HepG2 (cell line): ENCODE data around the gene SIGLEC10. TPM values are rescaled to one million over a fixed set of nuclear protein-coding genes. Genes with fewer than 3 reads are reported as not detected.

Experiments used
- ATAC-seq: fragments of 200-7000 bp; cut with Tn5 transposase; 3 replicates; pipeline ENCODE4 v1.9.1; 2020; ENCODE audit warnings: mild to moderate bottlenecking, moderate library complexity
- BruUV-seq: library from RNA; stranded (reverse); fragments of 400-500 nt; replicated peaks from 2 replicates; lab custom pipeline; 2021; lab: Mats Ljungman, UMichigan
- CTCF ChIA-PET: fragments of 300-600 bp; formaldehyde crosslinking; extraction: SDS; loops from one replicate; lab custom pipeline; 2021; ENCODE audit warnings: low total read pairs, inconsistent platforms, low intra/inter-chr PET ratio; lab: Yijun Ruan, JAX
- POLR2A ChIA-PET: fragments of 350-600 bp; sonication (Branson Sonifier 250); formaldehyde crosslinking; loops from one replicate; lab custom pipeline; 2020; ENCODE audit warnings: antibody characterized with exemption, inconsistent platforms; lab: Yijun Ruan, JAX
- DNase-seq: peaks from one replicate; pipeline ENCODE4 v3.0.0-alpha.2; 2015; ENCODE audit warnings: low spot score
- FAIRE-seq: peaks from 3 replicates; lab custom pipeline; 2011; peaks lifted over from hg19 to GRCh38; lab: Jason Lieb, UNC
- H2AFZ ChIP-seq: one replicate; pipeline ENCODE4 v1.6.1; 2011; ENCODE audit warnings: low read length, inconsistent platforms
- H3K27ac ChIP-seq: fragments of 300-600 bp; 3 replicates; pipeline ENCODE4 v1.8.0; 2011; ENCODE audit warnings: mixed run types, mild to moderate bottlenecking, mixed read lengths, low read length, inconsistent platforms; ENCODE audit not compliant: insufficient read depth; ENCODE audit errors: extremely low read length
- H3K27me3 ChIP-seq, 2 experiments: fragments of 200-600 bp in 1 of 2; 2 replicates in 1 of 2; 3 replicates in 1 of 2; pipeline versions ENCODE4 v1.6.0 to v1.8.0; 2011; ENCODE audit warnings: low read length in 2 of 2, mild to moderate bottlenecking in 2 of 2, moderate library complexity in 2 of 2, inconsistent platforms in 1 of 2; ENCODE audit not compliant: insufficient read depth in 2 of 2, control insufficient read depth in 1 of 2
- H3K36me3 ChIP-seq, 2 experiments: fragments of 200-600 bp in 1 of 2; replicated peaks in 1 of 2; 2 replicates in 1 of 2; 3 replicates in 1 of 2; pipeline versions ENCODE4 v1.5.1 to v1.8.0; 2011; ENCODE audit warnings: low read length in 2 of 2, inconsistent platforms in 1 of 2; ENCODE audit not compliant: insufficient read depth in 2 of 2, control insufficient read depth in 1 of 2
- H3K4me1 ChIP-seq: 2 replicates; pipeline ENCODE4 v1.5.1; 2012; ENCODE audit warnings: low read length, inconsistent platforms; ENCODE audit not compliant: insufficient read depth
- H3K4me2 ChIP-seq: 2 replicates; pipeline ENCODE4 v1.6.0; 2011; ENCODE audit warnings: low read depth, low read length, inconsistent platforms
- H3K4me3 ChIP-seq, 3 experiments: fragments of 200-600 bp in 1 of 3; sonication (generic), shearing (Covaris generic) in 1 of 3; replicated peaks in 1 of 3; 2 replicates each; pipeline ENCODE4 v1.5.1; 2011 to 2016; ENCODE audit warnings: low read length in 3 of 3, inconsistent platforms in 2 of 3, low read depth in 2 of 3, mild to moderate bottlenecking in 2 of 3, control low read depth in 1 of 3, mixed read lengths in 1 of 3; ENCODE audit not compliant: insufficient read depth in 1 of 3
- H3K79me2 ChIP-seq: one replicate; pipeline ENCODE4 v1.6.1; 2011; ENCODE audit warnings: low read length, inconsistent platforms; ENCODE audit not compliant: insufficient read depth
- H3K9ac ChIP-seq: 2 replicates; pipeline ENCODE4 v1.6.0; 2011; ENCODE audit warnings: mild to moderate bottlenecking, low read depth, low read length, inconsistent platforms; ENCODE audit not compliant: insufficient read depth
- H3K9me3 ChIP-seq: 2 replicates; pipeline ENCODE4 v1.5.1; 2012; ENCODE audit warnings: mild to moderate bottlenecking, low read length
- H4K20me1 ChIP-seq: 2 replicates; pipeline ENCODE4 v1.6.0; 2011; ENCODE audit warnings: inconsistent platforms, mild to moderate bottlenecking, low read length, moderate library complexity; ENCODE audit not compliant: insufficient read depth
- EED ChIP-seq: sonication (generic); formaldehyde crosslinking; IDR thresholded peaks from 2 replicates; pipeline ENCODE4 v1.5.0; 2020; ENCODE audit warnings: mild to moderate bottlenecking, missing genetic modification reagents
- IKZF4 ChIP-seq: sonication (generic); formaldehyde crosslinking; IDR thresholded peaks from 2 replicates; pipeline ENCODE4 v1.5.1; 2020; ENCODE audit warnings: borderline replicate concordance, mild to moderate bottlenecking, low read depth, missing genetic modification reagents; ENCODE audit errors: not compliant biosample characterization
- KDM3A ChIP-seq: IDR thresholded peaks from 2 replicates; pipeline ENCODE4 v1.6.1; 2018; ENCODE audit warnings: low read depth, missing compliant biosample characterization
- KLF13 ChIP-seq: sonication (generic); formaldehyde crosslinking; IDR thresholded peaks from 2 replicates; pipeline ENCODE4 v1.4.0; 2020; ENCODE audit warnings: mild to moderate bottlenecking, missing genetic modification reagents
- MEIS2 ChIP-seq: sonication (generic); formaldehyde crosslinking; IDR thresholded peaks from 2 replicates; pipeline ENCODE4 v1.9.0; 2021; ENCODE audit warnings: mild to moderate bottlenecking, missing genetic modification reagents
- ONECUT2 ChIP-seq: sonication (generic); formaldehyde crosslinking; IDR thresholded peaks from 2 replicates; pipeline ENCODE4 v1.4.0; 2020; ENCODE audit warnings: missing genetic modification reagents
- POLR2AphosphoS5 ChIP-seq: IDR thresholded peaks from 2 replicates; pipeline ENCODE4 v1.6.1; 2012; ENCODE audit warnings: low read depth, low read length
- PPARG ChIP-seq: conservative IDR thresholded peaks from 2 replicates; pipeline ENCODE4 v1.6.1; 2016; ENCODE audit warnings: missing biosample characterization, missing genetic modification reagents
- RBFOX2 ChIP-seq: fragments of 200-400 bp; formaldehyde crosslinking; IDR thresholded peaks from 2 replicates; pipeline ENCODE4 v1.6.1; 2017; ENCODE audit warnings: low read depth, mild to moderate bottlenecking, low read length
- TARDBP ChIP-seq: sonication (generic); formaldehyde crosslinking; IDR thresholded peaks from 2 replicates; pipeline ENCODE4 v1.8.0; 2022; ENCODE audit warnings: mild to moderate bottlenecking, missing genetic modification reagents
- XBP1 ChIP-seq: sonication (generic); formaldehyde crosslinking; IDR thresholded peaks from 2 replicates; pipeline ENCODE4 v1.5.0; 2020; ENCODE audit warnings: missing genetic modification reagents
- ZNF138 ChIP-seq: sonication (generic); formaldehyde crosslinking; IDR thresholded peaks from 2 replicates; pipeline ENCODE4 v1.5.0; 2020; ENCODE audit warnings: mild to moderate bottlenecking, low read depth, missing genetic modification reagents
- ZNF556 ChIP-seq: sonication (generic); formaldehyde crosslinking; IDR thresholded peaks from 2 replicates; pipeline ENCODE4 v1.4.0; 2020; ENCODE audit warnings: mild to moderate bottlenecking, missing genetic modification reagents, borderline replicate concordance
- ZNF768 ChIP-seq: sonication (generic); formaldehyde crosslinking; IDR thresholded peaks from 2 replicates; pipeline ENCODE4 v1.4.0; 2020; ENCODE audit warnings: missing genetic modification reagents
- WGBS: methylation state at CpG from one replicate; pipeline ENCODE4 v1.1.6; 2017; ENCODE audit warnings: low lambda C conversion rate; 5-methylcytosine and 5-hydroxymethylcytosine counted together
- in situ Hi-C: cut with HindIII; loops from 2 replicates; pipeline ENCODE4 v1.10.0; 2017; ENCODE audit warnings: low pct_unique_long_range_greater_than_20kb; ENCODE audit not compliant: extremely low pct_ligation_motif_present
- intact Hi-C: fragments of 100-400 bp; cut with micrococcal nuclease; formaldehyde crosslinking; loops from one replicate; pipeline ENCODE4 v1.10.0; 2022; ENCODE audit not compliant: unreplicated experiment
- polyA plus RNA-seq, 8 experiments: library from polyadenylated mRNA; depleted of rRNA in 3 of 8; stranded (reverse) in 7 of 8; unstranded in 1 of 8; fragments of >200 nt; fragmentation: Illumina TruSeq in 4 of 8; extraction: Trizol in 4 of 8; gene quantifications; 2 replicates each; pipeline versions ENCODE4 v1.2.1 to v1.2.3, GENCODE V29; 2011 to 2016; ENCODE audit warnings: low read depth in 4 of 8, missing spikeins in 1 of 8, mixed read lengths in 1 of 8; ENCODE audit not compliant: insufficient read depth in 1 of 8
- total RNA-seq, 5 experiments: library from RNA; depleted of rRNA; stranded (reverse); fragments of >200 nt; fragmentation: Illumina TruSeq; extraction: Trizol; gene quantifications; 2 replicates each; pipeline ENCODE4 v1.2.3, GENCODE V29; 2016; ENCODE audit warnings: low read depth in 1 of 5
- TF ChIP-seq, protein P1 (sequence below): sonication (generic); formaldehyde crosslinking; IDR thresholded peaks from 2 replicates; pipeline ENCODE4 v1.5.1; 2020; ENCODE audit warnings: mild to moderate bottlenecking, missing genetic modification reagents, borderline replicate concordance
- TF ChIP-seq, protein P2 (sequence below): sonication (generic); formaldehyde crosslinking; IDR thresholded peaks from 2 replicates; pipeline ENCODE4 v1.4.0; 2020; ENCODE audit warnings: missing genetic modification reagents, mild to moderate bottlenecking, borderline replicate concordance
- TF ChIP-seq, protein P3 (sequence below): sonication (generic); formaldehyde crosslinking; IDR thresholded peaks from 2 replicates; pipeline ENCODE4 v1.5.0; 2020; ENCODE audit warnings: missing genetic modification reagents
- TF ChIP-seq, protein P4 (sequence below): sonication (generic); formaldehyde crosslinking; IDR thresholded peaks from 2 replicates; pipeline ENCODE4 v1.4.0; 2020; ENCODE audit warnings: missing genetic modification reagents
- TF ChIP-seq, protein P5 (sequence below): sonication (generic); formaldehyde crosslinking; IDR thresholded peaks from 2 replicates; pipeline ENCODE4 v1.8.0; 2022; ENCODE audit warnings: mild to moderate bottlenecking, missing genetic modification reagents, moderate library complexity

The SIGLEC10 gene
- total and polyA plus RNA-seq, 2 of the 13 experiments (the other 11 are each of a cell fraction or from before 2014, with no cell fraction given): not detected

DNA sequence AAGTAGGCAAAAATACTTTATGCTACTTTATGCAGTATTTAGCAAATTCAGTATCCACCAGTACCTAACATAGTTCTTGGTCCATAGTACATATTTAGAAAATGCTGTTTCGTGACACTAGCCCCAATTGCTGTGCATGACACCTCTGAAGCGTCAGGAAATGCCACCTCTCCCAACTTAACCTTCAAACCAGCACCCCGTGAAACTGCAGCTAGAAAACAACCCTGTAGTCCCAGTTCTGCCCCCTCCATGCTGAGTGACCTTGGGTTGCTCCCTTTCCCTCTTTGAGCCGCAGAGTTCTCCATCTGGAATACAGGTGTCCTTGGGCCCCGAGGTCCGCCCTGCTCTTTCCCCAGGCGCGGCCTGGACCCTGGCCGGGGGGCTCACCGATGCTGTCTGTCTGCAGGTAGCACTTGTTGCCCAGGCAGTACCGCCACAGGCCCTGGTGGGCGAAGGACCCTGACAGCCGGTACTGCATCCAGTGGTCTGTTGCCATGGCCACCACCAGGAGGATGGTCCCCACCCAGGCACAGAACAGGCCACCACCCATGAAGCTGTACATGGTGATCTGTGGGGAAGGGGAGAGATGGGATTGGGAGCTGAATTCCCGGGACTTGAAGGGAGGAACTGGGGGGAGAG lies 30.4 kb downstream of the SIGLEC10 start (continued):
- TF ChIP-seq, protein P1, sequence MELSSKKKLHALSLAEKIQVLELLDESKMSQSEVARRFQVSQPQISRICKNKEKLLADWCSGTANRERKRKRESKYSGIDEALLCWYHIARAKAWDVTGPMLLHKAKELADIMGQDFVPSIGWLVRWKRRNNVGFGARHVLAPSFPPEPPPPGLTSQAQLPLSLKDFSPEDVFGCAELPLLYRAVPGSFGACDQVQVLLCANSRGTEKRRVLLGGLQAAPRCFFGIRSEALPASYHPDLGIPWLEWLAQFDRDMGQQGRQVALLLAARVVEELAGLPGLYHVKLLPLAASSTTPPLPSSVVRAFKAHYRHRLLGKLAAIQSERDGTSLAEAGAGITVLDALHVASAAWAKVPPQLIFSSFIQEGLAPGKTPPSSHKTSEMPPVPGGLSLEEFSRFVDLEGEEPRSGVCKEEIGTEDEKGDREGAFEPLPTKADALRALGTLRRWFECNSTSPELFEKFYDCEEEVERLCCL (CRISPR knock-in tag): no peak
- TF ChIP-seq, protein P2, sequence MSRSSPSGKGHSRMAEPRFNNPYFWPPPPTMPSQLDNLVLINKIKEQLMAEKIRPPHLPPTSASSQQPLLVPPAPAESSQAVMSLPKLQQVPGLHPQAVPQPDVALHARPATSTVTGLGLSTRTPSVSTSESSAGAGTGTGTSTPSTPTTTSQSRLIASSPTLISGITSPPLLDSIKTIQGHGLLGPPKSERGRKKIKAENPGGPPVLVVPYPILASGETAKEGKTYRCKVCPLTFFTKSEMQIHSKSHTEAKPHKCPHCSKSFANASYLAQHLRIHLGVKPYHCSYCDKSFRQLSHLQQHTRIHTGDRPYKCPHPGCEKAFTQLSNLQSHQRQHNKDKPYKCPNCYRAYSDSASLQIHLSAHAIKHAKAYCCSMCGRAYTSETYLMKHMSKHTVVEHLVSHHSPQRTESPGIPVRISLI: no peak
- 0 out of 2 replicates have a peak, but pooled peaks have one; percentile 18 for TF ChIP-seq ZNF768 (CRISPR knock-in tag)
- no peak for TF ChIP-seq MEIS2
- TF ChIP-seq PPARG (CRISPR knock-in tag): no peak

DNA sequence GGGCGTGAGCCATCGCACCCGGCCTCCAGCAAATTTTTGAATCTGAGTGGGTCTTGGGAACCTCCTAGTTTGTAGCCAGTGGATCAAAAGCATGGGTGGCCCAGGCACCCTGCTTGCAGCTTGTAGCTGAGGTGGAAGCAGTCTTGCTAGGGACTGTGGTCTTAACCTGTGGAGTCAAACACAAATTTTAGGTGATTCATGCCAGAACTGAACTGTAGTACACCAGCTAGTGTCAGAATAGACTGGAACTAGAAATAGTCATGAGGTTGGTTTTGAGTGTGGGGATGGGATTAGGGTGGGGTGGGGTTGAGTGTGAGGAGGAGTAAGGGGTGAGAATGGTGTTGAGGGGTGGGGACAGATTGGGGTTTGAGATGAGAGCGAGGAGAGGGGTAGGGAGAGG lies 35.4 kb downstream of the SIGLEC10 start:
- H3K27me3 ChIP-seq: peaks cover 2 to 3% of the 10 kb centered on the region in 2 experiments; a peak in 1 of 5 replicates
- intact Hi-C loops (no loop called here), in situ Hi-C loops (no loop called here)
- peaks cover 11% of the 10 kb centered on the region for H3K4me1 ChIP-seq
- no peaks in the 10 kb centered on the region for H3K36me3 ChIP-seq
- H3K9ac ChIP-seq: no peak overlapping the region
- no peak overlapping the region for H3K4me3 ChIP-seq
- H3K27ac ChIP-seq: no peak overlapping the region
- no peak overlapping the region for H2AFZ ChIP-seq
- 79% methylated on average over 4 of the region's 4 CpGs for WGBS
- POLR2A ChIA-PET: interaction anchor here (1.0 to 2.1 kb wide), 2 partner anchors 14 to 16 kb away, joined by 4 to 13 read pairs; partner anchors contain the start of gene CLDND2
- DNase-seq: no peak
- BruUV-seq: no TSS peak
- CTCF ChIA-PET: no interaction called here
- no peaks in the 10 kb centered on the region for H4K20me1 ChIP-seq
- H3K4me2 ChIP-seq: no peak overlapping the region
- ATAC-seq: no peak
- no peaks in the 10 kb centered on the region for H3K79me2 ChIP-seq
- H3K9me3 ChIP-seq: peaks cover 5% of the 10 kb centered on the region
- no peak for FAIRE-seq
- TF ChIP-seq XBP1 (CRISPR knock-in tag) (no peak), ZNF138 (no peak), IKZF4 (CRISPR knock-in tag) (no peak), TARDBP (CRISPR knock-in tag) (no peak), EED (CRISPR knock-in tag) (no peak), ZNF556 (CRISPR knock-in tag) (no peak), KDM3A (CRISPR knock-in tag) (no peak), POLR2AphosphoS5 (no peak), RBFOX2 (no peak), KLF13 (CRISPR knock-in tag) (no peak), ONECUT2 (no peak)
- TF ChIP-seq, protein P3, sequence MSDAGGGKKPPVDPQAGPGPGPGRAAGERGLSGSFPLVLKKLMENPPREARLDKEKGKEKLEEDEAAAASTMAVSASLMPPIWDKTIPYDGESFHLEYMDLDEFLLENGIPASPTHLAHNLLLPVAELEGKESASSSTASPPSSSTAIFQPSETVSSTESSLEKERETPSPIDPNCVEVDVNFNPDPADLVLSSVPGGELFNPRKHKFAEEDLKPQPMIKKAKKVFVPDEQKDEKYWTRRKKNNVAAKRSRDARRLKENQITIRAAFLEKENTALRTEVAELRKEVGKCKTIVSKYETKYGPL: no peak
- TF ChIP-seq, protein P4, sequence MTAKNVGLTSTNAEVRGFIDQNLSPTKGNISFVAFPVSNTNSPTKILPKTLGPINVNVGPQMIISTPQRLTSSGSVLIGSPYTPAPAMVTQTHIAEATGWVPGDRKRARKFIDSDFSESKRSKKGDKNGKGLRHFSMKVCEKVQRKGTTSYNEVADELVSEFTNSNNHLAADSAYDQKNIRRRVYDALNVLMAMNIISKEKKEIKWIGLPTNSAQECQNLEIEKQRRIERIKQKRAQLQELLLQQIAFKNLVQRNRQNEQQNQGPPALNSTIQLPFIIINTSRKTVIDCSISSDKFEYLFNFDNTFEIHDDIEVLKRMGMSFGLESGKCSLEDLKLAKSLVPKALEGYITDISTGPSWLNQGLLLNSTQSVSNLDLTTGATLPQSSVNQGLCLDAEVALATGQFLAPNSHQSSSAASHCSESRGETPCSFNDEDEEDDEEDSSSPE: no peak
- TF ChIP-seq, protein P5, sequence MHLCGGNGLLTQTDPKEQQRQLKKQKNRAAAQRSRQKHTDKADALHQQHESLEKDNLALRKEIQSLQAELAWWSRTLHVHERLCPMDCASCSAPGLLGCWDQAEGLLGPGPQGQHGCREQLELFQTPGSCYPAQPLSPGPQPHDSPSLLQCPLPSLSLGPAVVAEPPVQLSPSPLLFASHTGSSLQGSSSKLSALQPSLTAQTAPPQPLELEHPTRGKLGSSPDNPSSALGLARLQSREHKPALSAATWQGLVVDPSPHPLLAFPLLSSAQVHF (CRISPR knock-in tag): no peak
